Progenitor cell of endocrine pancreas (in vitro differentiated cells): ENCODE results near the gene ATF2. TPM values are rescaled to one million over a fixed set of nuclear protein-coding genes. Genes with fewer than 3 reads are reported as not detected.
A peak's percentile ranks its signal among the peaks of the same experiment; 100 is the strongest.

Source experiments
- DNase-seq: peaks from one replicate; pipeline ENCODE4 v3.0.0; 2021; ENCODE audit warnings: low spot score; ENCODE audit not compliant: unreplicated experiment
- H3K27ac Mint-ChIP-seq: 2 replicates; pipeline ENCODE4 v1.8.0; 2021; ENCODE audit warnings: mild to moderate bottlenecking, moderate library complexity, mixed read lengths
- H3K27me3 Mint-ChIP-seq: 2 replicates; pipeline ENCODE4 v1.8.0; 2021; ENCODE audit warnings: mixed read lengths
- H3K36me3 Mint-ChIP-seq: 2 replicates; pipeline ENCODE4 v1.8.0; 2022; ENCODE audit warnings: mixed read lengths; ENCODE audit not compliant: insufficient read depth
- H3K4me1 Mint-ChIP-seq: 2 replicates; pipeline ENCODE4 v1.8.0; 2021; ENCODE audit warnings: low read depth, mixed read lengths
- H3K4me3 Mint-ChIP-seq: 2 replicates; pipeline ENCODE4 v1.8.0; 2021; ENCODE audit warnings: low read depth, mild to moderate bottlenecking, moderate library complexity, mixed read lengths
- H3K9me3 Mint-ChIP-seq: 2 replicates; pipeline ENCODE4 v1.8.0; 2021; ENCODE audit warnings: low read depth, mixed read lengths
- CTCF ChIP-seq: fragments of 200-600 bp; sonication (generic); IDR thresholded peaks from one replicate; pipeline ENCODE4 v1.5.0; 2021; ENCODE audit warnings: antibody characterized with exemption, mild to moderate bottlenecking; ENCODE audit not compliant: unreplicated experiment
- total RNA-seq: library from RNA; stranded (reverse); gene quantifications from 2 replicates; pipeline ENCODE4 v1.2.1, GENCODE V29; 2021

ATF2 gene
- total RNA-seq, 1 donor from 2014 or later, result 58.9 TPM

GRCh38 chr2:175048275-175048674 is 119.7 kb downstream of the ATF2 start:
- Mint-ChIP-seq H3K9me3 (peaks cover 11% of the 10 kb centered on the region), H3K4me3 (no peak overlapping the region), H3K4me1 (peaks cover 1% of the 10 kb centered on the region), H3K27ac (no peak overlapping the region), H3K27me3 (peaks cover 3% of the 10 kb centered on the region), H3K36me3 (peaks cover 1% of the 10 kb centered on the region)
- TF ChIP-seq CTCF, result no peak
- DNase-seq, result no peak

GRCh38 chr2:175039490-175039889 is 128.5 kb downstream of the ATF2 start:
- no peak overlapping the region for H3K4me3 Mint-ChIP-seq
- H3K27ac Mint-ChIP-seq, result peak overlapping the region; percentile 63
- TF ChIP-seq CTCF, result no peak
- no peak for DNase-seq
- no peaks in the 10 kb centered on the region for H3K36me3 Mint-ChIP-seq
- H3K4me1 Mint-ChIP-seq, result peaks cover 14% of the 10 kb centered on the region
- no peaks in the 10 kb centered on the region for H3K27me3 Mint-ChIP-seq
- H3K9me3 Mint-ChIP-seq, result peaks cover 9% of the 10 kb centered on the region

- Mint-ChIP-seq H3K27ac (peak overlapping the region; percentile 63), H3K36me3 (no peaks in the 10 kb centered on the region), H3K9me3 (peaks cover 9% of the 10 kb centered on the region), H3K4me1 (peaks cover 14% of the 10 kb centered on the region), H3K27me3 (no peaks in the 10 kb centered on the region), H3K4me3 (no peak overlapping the region)
- no peak for DNase-seq
- no peak for TF ChIP-seq CTCF
Measured at GRCh38 chr2:175039031-175039430, 129.0 kb downstream of the ATF2 start.

DNA sequence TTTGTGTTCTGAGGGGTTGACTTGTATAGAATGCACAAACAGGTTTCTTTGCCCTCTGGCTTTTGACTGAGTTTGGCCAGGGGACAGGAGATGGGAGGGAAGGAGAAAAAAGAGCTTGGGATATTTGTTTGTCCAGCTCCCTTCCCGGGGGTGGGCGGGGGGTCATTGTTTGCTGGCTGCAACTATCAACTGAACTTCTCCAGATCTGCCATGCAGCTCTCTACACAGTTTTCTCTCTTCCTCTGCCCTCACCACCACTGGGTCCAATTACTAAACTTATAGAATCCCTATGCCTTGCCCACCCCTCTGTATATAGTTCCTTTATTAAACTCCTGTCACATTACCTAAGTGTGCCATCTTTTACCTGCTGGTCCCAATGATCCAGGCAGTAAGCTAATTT is 130.1 kb downstream of the ATF2 start:
- H3K27ac Mint-ChIP-seq, result no peak overlapping the region
- peaks cover 14% of the 10 kb centered on the region for H3K4me1 Mint-ChIP-seq
- TF ChIP-seq CTCF, result no peak
- no peaks in the 10 kb centered on the region for H3K27me3 Mint-ChIP-seq
- DNase-seq, result no peak
- H3K4me3 Mint-ChIP-seq, result no peak overlapping the region
- no peaks in the 10 kb centered on the region for H3K36me3 Mint-ChIP-seq
- peaks cover 6% of the 10 kb centered on the region for H3K9me3 Mint-ChIP-seq

GRCh38 chr2:175036582-175037018 is 131.4 kb downstream of the ATF2 start:
- no peaks in the 10 kb centered on the region for H3K9me3 Mint-ChIP-seq
- no peaks in the 10 kb centered on the region for H3K36me3 Mint-ChIP-seq
- no peak overlapping the region for H3K4me3 Mint-ChIP-seq
- no peaks in the 10 kb centered on the region for H3K27me3 Mint-ChIP-seq
- DNase-seq, result no peak
- H3K27ac Mint-ChIP-seq, result no peak overlapping the region
- peak; percentile 70 for TF ChIP-seq CTCF
- peaks cover 14% of the 10 kb centered on the region for H3K4me1 Mint-ChIP-seq
